NCI-H748 treated with DMSO at 0.1 percent for 48 hours (cell line): ENCODE measurements around the gene MARCHF9.
A peak's percentile ranks its signal among the peaks of the same experiment; 100 is the strongest.

Source experiments
- DNase-seq: peaks from one replicate; lab custom pipeline; 2025; lab: John Stamatoyannopoulos, UW

Gene MARCHF9

DNA sequence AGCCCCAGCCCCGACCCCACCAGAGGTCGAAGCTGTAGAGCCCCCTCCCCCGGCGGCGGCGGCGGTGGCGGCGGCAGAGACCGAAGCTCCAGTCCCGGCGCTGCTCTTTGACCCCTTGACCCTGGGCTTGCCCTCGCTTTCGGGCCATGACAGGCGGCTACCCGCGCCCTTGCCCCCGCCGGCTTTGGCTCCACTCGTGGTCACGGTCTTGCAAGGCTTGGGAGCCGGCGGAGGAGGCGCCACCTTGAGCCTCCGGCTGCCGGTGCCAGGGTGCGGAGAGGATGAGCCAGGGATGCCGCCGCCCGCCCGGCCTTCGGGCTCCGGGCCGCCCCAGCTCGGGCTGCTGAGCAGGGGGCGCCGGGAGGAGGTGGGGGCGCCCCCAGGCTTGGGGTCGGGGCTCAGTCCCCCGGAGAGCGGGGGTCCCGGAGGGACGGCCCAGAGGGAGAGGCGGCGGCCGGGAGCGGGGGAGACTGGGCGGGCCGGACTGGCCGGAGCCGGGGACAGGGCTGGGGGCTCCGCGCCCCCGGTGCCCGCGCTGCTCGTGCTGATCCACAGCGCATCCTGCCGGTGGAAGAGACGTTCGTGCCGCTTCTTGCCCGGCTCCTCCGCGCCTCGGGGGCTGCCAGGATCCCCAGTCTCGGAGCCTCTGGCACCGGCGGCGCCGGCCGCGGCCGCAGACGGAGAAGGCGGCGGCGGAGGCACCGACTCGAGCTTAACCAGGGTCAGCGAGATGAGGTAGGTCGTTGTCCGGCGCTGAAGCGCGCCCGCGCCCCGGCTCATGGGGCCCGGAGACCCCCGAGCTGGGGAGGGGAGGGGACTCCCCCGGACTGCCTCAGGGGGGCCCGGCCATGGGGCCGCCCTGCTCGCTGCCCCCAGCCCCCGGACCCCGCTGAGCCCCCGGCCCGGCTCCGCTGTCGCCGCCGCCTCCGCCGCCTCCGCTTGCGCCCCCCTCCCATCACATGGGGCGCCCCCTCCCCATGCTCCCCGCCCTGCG is 17.1 kb upstream of the MARCHF9 start:
- no peak for DNase-seq

DNA sequence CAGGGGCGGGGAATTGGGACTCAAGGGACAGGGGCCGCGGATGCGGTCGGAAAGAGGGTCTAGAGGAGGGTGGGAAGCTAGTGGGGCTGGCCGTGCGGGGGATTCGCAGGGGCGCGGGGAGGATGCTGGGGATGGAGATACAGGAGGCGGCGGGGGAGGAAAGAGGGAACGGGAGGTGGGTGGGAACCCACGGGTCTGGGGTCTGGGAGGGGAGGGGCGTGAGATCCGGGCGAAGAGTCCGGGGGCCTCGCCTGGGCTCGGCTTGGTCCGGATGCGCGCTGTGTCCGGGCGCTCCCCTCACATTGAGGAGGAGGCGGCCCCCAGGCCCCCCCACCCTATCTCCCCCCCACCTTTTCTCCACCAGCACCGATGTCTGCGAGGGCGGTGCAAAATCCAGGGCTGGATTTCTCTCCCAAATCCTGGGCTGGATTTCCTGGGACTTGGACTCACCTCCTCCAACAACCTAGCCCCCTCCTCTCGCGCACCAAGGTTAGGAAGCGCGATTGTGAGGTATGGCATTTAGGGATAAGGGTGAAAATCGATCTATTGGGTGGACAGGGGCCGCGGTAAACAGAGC is 16.2 kb upstream of the MARCHF9 start, which contains the start of gene AGAP2:
TSS of gene AGAP2 (minus strand) at position 82 of the 577 bp plus-strand sequence. CDS start 496 bp downstream, outside the sequence.
- DNase-seq = no peak

DNA sequence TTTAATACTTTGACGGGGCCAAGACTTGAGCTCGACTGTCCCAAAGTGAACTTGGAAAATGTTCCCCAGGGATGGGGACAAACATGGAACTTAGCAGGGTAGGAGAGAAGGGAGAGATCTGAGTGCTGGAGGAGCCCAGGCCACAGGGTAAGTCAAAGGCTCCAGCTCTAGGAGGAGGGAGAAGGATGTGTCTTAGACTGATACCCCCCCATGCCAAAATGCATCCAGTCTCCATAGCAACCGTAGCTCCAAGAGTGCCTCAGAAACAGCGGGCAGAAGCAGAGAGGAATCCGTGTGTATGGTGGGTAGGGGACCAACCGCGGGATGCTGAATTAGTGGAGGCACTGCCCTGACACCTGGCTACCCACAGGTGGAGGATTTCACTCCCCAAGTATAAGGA is 15.5 kb upstream of the MARCHF9 start:
- no peak for DNase-seq

DNA sequence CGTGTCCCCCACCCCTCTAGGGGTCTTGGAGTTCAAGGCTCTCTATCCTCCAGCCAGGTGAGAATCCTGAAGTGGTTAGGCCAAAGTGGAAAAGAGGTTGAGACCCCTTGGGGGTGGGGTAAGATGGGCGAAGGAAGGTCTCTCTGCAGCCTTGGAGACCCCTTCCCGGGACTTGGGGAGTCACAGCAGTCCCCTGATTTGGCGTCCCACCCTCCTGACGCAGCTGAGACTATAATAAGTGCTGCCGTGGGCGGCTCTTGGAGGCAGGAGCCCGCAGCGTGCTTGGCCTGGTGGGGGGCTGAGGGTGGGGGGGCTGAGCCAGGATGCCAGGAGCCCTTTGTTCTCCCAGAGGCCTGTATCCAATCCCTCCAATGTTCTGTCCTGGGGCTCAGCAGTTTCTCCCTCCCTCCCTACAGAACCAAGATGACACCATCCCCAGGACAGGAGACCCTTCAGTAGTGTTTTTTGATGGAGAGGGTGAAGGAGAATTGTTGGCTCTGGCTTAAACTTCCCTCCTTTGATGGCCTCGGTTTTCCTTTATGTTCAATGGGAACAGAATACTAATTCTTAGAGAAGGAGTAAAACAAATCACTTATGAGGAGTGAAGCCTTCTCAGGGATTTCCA is 14.9 kb upstream of the MARCHF9 start:
- no peak for DNase-seq

DNA sequence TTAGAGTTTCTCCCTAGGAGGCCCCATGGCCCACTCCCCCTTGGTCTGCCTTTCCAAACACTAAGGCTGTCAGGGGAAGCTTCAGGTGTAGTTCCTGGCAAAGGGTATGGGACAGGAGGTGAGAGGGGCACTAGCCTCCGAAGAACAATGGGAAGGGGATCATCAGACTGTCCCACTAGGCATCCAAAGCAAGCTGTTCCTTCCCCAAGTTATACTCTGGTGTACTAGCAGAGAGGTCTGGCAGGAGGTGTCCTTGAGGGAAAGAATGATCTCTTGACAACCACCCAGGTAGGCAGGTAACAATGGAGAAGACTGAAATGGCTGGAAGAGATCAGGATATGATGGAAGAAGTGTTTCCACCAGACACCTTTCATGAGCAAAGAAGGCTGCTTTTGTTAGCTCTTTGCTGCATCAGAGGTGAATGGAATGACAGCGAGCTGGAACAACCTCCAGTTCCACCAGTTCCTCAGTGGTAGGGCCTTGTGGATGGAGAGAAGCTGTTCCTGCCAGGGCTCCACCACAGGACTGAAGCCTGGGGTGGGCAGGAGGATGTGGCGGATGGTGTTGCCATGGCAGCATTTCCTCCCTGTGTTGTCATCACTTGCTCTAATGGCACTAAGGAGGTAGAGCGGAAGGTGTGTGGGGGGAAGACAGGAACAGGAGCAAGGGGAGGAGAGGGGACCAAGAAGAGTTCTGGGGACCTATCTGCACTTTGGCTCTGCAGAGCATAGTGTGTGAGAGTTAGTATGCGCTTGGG is 14.1 kb upstream of the MARCHF9 start:
- no peak for DNase-seq

DNA sequence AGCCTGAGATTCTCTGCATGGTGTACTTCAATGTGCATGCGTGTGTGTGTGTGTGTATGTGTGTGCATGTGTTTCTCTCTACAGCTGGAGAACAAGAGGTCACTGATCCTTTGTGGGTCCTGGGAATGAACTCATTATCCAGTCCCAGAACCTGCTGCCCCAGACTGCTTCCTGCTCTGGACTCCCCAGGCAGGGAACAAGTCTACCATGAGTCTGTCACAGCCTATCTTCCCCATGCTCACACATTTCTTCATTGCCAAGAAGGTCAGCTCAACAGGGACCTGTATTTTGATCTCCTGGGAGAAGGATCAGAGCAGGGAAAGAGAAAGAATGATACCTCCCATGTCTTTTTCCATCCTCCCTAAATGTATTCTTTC is 13.5 kb upstream of the MARCHF9 start:
- DNase-seq = no peak

DNA sequence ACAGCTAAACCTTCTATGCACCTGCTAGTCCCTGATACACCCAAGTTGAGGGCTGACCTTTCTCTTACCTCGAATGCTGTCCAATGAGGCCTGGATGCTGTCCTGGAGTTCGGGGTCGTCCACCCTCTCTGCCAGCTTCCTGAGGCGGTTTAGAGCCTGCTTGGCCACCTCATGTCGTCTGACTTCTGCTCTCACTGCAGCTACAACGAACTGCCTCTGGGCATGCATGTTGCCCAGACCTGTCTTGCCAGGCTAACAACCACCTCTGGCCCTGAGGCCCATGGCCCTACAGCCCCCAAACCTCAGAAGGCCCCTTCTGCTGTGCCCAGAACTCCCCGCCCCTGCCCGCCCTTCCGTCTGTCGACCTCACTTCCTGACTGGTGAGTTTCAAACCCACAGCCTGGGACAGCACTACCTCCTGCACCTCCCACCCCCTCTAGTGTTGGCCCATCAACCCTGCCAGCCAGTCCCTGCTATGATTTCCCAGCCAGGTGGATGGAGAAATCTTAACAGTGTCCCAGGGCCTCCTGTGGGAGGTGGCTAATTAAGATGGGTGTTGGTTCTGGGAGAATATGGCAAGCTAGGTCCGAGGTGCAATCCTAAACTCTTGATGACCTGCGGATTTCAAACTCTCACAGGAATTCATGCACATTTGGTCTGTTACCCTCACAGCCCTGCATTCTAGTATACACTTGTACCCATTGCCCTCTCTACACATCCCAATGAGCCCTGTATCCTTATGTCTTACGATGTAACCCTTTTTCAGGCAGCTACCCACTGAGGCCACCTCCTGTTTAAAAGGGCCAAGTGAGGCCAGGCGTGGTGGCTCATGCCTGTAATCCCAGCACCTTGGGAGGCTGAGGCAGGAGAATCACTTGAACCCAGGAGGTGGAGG is 12.8 kb upstream of the MARCHF9 start:
- no peak for DNase-seq

DNA sequence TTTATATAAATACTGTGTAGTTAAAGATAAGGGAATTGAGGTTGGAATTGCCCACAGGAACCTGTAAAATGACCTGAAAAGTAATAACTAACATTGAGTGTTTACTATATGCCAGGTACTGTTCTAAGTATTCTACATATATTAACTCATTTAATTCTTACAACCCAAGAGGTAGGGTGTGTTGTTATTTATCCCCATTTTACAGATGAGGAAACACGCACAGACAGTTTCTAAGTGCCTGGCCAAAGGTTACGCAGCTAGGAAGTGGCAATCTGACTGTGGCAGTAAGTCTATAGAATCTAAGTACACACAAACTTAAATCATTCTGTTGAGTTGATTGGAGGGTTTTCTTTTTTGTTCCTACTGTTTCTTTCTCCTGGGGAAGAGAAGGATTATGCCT is 11.1 kb upstream of the MARCHF9 start:
- DNase-seq = no peak

DNA sequence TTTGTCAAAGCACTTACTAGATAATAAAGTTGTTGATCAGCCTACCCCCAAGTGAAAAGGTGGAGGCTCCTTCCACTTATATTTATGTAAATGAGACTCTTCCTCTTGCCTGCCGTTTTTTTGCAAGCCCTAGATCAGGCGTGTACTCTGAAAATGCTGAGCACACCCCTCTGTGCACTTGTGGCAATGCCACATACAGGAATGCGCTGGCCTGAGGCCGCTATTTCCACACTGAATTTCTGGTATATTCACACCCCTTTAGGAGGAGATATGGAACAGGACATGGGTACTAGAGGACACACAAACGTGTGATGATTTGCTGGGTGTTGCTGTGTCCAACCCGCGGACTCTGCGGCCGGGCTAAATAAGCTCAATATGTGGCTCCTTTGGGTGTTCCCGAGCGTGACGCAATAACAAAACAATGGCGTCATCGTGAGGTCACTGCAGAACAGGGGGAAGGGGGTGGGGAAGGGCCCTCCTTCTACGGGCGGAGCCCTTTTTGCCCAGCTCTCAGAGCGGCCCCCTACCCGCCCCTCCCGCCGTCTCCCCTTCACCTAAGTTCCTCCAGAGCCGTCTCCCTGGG is 10.6 kb upstream of the MARCHF9 start:
- DNase-seq = peak; percentile 59

DNA sequence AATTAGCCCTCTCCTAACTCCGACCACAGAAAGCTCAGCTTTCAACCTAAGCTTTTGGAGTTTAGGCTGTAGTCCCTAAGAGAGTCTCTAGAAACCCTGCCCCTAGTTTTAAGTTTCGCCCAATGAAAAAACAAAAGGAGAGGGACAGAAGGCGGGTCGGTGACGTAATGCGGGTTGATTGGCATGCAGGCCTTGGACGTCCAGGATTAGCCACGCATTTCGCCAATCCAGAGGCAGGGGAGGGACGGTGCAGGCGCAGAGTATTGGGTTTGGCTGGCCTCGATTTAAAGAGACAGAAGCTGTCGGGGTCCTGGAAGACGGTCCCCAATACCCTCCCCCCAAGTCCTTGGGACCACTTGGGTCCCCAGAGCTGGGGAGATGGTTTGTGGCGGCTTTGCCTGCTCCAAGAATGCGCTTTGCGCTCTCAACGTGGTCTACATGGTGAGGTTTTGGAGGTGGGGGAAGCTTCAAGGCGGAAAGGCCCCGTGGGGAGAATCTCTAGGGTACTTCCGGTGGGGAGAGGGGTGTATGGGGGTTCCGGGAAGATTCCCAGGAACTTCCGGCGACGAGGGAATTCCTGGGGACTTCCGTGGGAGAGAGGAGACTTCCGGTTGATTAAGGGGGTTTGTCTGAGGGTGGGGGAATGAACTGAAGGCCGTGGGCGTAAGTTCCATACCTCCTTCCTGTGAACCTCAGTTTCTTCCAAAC is 10.0 kb upstream of the MARCHF9 start, which contains the start of gene TSPAN31:
TSS of gene TSPAN31 (plus strand) at position 263 of the 708 bp plus-strand sequence. CDS start at position 379, 116 bp downstream.
- DNase-seq = peak; percentile 97

DNA sequence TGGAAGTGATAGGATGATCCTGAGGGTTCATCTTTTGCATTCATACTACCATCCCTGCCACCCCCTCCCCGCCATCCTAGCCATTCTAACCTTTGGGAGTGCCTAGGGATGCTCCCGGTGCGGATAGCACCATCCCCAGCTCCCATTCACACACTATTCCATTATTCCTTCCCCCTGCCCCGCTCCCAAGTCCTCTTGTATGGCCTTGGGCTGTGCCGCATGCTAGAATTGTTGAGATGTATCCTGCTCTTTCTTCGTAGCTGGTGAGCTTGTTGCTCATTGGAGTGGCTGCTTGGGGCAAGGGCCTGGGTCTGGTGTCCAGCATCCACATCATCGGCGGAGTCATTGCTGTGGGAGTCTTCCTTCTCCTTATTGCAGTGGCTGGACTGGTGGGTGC is 9.4 kb upstream of the MARCHF9 start:
- no peak for DNase-seq

DNA sequence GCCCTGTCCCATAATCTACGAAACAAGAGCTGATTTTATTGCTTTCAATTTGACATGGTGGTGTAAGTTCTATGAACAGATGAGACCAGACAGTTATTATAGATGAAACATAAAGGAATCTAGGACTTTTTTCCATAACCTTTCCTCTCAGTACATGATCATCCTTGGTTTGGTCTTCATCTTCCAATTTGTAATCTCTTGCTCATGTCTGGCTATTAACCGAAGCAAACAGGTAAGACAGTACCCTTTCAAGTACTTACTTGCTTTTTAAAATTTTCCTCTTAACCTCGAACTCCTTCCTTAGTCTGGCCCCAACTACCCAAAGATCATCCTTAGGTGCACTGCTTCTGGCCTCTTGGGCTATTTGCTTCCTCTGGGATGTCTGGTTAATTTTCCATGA is 8.9 kb upstream of the MARCHF9 start:
- DNase-seq = no peak

DNA sequence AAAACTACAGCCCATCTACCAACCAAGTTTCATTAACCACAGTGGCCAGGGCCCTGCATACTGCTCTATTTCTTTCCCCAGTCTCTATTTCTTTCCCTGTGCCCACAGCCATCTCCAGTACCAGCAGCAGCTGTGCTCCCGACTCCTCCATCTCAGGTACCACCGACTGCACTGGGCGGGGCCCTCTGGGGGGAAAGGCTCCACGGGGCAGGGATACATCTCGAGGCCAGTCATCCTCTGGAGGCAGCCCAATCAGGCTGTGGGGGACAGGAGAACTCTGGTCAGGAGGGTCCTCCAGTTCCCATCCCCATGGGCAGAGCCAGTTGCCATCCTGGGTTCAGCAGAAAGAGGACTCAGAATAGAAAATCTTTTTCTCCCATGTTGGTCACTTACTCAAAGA is 5.8 kb upstream of the MARCHF9 start:
- DNase-seq = no peak

DNA sequence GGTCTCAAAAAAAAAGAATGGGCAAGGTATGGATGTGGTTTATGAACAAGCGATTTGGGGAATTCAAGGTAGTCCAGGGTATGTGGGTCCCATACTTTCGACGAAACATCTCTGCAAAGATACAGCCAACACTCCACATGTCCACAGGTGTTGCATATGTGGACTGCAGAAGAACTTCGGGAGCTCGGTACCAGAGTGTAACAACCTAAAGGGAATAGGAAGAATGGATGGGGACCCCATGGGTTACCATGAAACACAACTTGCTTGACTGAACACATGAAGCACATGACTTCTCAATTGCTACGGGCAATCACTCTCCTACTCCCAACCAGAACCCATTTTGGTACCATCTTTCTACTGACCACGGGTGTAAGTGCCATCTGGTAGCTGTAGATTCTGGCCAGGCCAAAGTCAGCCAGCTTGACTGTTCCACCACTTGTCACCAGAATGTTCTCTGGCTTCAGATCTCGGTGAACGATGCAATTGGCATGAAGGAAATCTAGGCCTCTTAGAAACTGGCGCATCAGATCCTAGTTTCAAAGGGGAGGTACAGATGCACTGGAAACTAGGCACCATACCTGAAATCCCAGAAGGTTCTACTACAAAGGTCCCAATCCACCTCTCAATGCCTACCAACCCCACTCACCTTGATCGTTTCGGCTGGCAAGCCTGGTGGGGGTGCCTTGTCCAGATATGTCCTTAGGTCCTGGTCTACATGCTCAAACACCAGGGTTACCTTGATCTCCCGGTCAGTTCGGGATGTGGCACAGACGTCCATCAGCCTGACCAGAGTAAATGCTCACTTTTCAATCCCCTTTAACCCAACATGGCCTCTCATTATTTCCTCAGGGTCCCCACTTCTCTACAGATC is 4.1 kb upstream of the MARCHF9 start:
- no peak for DNase-seq

DNA sequence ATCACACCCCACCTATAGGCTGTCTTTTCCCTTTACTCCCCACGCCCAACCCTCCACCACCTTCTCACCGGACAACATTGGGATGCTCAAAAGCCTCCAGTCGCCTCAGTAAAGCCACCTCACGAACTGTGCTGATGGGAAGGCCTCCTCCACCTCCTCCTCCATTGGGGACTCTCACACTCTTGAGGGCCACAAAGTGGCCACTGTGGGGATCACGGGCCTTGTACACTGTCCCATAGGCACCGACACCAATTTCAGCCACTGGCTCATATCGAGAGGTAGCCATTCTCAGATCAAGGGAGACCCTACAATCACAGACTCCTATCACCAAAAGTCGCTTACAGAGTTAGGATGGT is 3.5 kb upstream of the MARCHF9 start:
- DNase-seq = no peak

DNA sequence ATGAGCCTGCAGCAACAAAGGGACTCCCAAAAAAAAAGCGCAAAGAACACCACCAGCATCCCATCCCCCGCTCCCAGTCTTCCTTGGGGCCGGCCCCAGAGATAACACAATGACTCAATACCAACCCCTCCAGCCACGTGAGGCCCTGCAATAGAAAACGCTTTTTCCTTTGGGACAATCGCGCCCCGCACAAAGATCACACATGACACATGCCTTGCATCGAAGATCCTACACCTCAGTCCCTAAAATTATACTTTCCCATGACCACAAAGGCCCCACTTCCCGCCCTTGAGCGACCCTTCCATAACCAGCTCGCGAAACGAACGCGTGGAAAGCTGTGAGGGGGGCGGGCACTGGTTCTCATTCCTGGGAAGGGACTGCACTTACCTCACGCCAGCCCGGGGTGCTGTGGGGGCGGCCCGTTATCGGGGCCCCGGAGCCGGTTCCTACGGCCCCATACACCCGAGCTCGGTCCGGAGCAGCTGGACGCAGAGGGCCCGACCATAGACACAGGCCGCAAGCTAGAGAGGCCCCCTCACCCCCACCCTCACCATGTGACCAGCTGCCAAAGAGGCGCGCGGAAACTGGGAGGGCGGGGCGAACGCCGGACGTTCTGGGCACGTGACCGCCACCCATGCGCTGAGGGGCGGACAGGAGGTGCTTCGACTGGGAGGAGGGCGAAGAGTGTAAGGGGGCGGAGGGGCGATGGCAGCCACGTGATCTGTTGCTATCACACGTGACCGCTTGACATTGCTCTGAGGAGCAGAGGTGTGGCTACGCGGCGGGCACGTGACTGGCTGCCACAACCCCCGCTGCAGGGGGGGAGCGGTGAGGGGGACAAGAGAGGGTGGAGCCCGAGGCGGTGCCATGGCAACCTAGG is 2.9 kb upstream of the MARCHF9 start, which contains the start of gene CDK4:
TSS of gene CDK4 (minus strand) at position 523 of the 880 bp plus-strand sequence. CDS start 593 bp downstream, outside the sequence.
- DNase-seq = peak; percentile 97

DNA sequence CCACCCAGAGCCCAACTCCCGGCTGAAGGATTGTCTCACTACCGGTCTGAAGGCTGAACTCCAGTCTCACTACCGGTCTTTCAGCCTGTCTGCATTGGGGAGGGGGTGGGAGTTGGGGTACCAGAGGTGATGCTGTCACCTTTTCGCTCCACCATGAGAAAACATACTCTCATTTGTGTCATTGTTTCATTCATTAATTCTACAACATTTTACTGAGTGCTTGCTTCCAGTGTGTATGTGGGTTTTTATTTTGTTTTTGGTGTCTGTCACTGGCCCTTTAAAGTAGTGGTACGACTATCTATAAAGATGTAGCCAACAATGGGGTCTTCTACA is 2.3 kb upstream of the MARCHF9 start:
- DNase-seq = no peak

DNA sequence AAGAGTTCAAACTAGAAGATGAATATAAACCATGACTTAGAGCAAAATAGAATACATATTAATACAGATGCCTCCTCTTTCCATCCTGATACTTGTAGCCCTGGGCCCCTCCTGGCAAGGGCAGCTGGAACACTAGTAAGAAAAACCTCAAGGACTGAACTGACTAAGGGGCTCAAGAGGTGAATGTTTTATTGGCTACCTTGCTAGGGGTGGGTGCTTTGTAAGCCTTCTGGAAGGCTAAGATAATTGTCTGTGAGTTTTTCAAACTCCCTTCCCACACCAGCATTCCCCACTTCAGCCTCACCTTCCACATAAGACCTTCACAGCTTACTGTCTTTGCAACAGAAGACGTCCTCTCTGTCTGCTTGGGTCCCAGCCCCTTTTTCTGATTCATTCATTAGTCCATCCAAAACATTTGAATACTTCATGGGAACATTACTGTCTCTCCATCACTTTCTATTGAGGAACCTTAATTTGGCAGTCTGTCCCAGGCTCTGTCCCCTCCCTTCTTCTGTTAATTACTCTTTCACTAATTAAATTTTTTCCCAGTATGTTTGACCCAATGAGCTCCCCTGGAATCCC is 1.1 kb upstream of the MARCHF9 start:
- no peak for DNase-seq
